HL-60/S4 (cell line): ENCODE measurements around the gene GCNT2.
"Not testable (repeated sequence)": the region's sequence is repeated elsewhere in the genome, so short reads cannot be mapped to it uniquely, and the experiment has no call there.

Experiments
- in situ Hi-C: fragments of 300-500 bp; cut with MboI; formaldehyde crosslinking; loops from 2 replicates; pipeline ENCODE4 v1.14.3; 2022; ENCODE audit warnings: low sequenced_read_pairs

The GCNT2 gene

DNA sequence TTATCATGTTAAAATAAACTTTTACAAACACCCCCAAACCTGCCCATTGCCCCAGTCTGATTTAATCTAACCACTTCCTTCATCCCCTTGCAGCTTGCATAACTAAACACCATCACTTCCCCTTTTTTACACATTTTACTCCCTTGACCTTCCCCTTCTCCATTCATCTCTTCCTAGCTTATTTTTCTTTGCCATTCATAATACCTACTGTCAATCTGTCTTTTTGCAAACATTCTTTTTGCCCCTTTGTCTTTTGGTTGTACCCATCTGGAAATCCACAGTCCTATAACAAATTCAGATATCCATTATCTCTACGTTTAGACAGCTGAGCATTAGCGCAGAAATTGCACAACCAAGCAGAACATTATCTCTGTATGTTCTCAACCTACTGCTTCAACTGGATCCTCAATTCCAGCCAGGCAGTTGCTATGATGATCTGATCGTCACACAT, 122.1 kb downstream of the GCNT2 start:
- in situ Hi-C loops: no loop called here

DNA sequence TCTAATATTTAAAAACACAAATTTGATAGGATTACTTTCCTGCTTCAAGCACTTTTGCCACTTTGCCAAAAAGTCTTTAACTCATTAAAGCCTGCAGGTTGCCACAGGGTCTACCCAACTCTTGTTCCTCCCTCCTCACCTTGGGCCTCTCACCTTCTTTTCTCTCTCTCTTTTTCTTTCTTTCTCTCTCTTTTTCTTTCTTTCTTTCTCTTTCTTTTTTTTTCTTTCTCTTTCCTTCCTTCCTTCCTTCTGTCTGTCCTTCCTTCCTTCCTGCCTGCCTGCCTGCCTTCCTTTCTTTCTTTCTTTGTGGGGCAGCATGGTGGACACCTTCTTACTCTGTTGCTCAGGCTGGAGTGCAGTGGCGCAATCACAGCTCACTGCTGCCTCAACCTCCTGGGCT, 123.1 kb downstream of the GCNT2 start:
- in situ Hi-C loops: no loop called here

DNA sequence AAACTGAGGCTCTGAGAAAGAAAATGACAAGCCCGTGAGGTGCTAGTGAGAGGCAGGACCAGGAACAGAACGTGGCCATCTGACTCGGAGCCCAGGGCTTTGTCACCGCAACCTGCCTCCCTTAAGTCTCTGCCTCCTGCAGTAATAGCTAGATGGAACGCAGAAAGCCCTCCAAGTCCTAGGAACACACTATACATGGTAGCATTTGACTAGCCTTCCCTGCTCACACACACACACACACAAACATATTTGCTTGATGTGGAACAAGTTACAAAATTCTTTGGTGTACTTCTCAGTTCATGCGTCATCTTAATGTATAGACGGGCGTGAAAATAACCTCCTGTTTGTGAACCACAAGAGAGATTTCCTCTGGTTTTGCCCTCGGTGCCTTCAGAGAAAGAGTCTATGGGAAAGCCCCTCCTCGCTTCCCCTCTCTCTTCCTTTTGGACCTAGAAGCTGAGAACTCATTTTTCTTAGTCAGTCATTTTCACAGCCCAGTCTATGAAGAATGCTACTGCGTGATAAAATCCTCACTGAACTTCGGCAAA, 134.4 kb downstream of the GCNT2 start:
- in situ Hi-C loops: no loop called here

DNA sequence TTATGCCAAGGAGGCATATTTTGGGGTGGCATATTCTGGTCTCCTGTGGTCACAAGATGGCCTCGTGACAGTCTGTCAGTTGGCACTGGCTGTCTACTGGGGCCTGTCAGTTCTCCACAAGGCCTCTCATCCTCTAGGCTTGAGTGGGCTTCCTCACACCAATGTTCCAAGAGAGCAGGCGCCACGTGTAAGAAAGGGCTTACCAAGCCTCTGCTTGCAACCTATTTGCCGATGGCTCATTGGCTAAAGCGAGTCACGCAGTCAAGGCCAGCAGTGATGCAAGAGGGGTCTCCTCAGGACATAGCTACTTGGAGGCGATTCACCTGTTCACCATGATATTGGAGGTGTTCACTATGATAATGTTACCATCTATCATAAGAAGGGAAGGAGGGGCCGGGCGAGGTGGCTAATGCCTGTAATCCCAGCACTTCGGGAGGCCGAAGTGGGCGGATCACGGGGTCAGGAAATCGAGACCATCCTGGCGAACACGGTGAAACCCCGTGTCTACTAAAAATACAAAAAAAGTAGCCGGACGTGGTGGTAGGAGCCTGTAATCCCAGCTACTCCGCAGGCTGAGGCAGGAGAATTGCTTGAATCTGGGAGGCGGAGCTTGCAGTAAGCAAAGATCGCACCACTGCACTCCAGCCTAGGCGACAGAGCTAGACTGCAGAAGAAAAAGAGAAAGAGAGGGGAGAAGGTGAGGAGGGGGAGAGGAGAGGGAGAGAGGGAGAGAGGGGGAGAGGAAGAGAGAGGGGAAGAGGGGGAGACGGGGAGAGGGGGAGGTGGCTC, 138.0 kb downstream of the GCNT2 start:
- in situ Hi-C loops: no loop called here

DNA sequence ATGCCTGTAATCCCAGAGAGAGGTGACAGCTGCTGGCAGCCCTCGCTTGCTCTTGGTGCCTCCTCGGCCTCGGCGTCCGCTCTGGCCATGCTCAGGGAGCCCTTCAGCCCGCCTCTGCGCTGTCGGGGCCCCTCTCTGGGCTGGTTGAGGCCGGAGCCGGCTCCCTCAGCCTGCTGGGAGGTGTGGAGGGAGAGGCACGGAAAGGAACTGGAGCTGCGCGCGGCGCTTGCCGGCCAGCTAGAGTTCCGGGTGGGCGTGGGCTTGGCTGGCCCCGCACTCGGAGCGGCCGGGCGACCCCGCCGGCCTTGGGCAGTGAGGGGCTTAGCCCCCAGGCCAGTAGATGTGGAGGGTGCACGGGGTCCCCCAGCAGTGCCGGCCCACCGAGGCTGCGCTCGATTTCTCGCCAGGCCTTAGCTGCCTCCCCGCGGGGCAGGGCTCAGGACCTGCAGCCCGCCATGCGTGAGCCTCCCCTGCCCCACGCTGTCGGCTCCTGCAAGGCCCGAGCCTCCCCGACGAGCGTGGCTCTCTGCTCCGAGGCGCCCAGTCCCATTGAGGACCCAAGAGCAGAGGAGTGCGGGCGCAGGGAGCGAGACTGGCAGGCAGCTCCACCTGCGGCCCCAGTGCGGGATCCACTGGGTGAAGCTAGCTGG, 138.7 kb downstream of the GCNT2 start:
- in situ Hi-C loops: no loop called here

DNA sequence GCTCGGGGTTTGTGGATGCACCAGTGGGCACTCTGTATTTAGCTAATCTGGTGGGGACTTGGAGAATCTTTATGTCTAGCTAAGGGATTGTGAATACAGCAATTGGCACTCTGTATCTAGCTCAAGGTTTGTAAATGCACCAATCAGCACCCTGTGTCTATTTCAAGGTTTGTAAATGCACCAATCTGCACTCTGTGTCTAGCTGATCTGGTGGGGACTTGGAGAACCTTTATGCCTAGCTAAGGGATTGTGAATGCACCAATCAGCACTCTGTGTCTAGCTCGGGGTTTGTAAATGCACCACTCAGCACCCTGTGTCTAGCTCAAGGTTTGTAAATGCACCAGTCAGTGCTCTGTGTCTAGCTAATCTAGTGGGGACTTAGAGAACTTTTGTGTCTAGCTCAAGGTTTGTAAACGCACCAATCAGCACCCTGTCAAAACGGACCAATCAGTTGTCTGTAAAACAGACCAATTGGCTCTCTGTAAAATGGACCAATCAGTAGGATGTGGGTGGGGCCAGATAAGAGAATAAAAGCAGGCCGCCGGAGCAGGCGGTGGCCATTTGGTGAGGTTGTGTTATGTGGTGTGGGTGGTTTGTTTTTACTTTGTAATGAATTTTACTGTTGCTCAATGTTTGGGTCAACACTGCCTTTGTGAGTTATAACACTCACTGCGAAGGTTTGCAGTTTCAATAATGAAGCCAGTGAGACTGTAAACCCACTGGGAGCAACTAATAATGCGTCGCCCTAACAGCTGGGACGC, 139.5 kb downstream of the GCNT2 start:
- in situ Hi-C loops: not testable (repeated sequence)

DNA sequence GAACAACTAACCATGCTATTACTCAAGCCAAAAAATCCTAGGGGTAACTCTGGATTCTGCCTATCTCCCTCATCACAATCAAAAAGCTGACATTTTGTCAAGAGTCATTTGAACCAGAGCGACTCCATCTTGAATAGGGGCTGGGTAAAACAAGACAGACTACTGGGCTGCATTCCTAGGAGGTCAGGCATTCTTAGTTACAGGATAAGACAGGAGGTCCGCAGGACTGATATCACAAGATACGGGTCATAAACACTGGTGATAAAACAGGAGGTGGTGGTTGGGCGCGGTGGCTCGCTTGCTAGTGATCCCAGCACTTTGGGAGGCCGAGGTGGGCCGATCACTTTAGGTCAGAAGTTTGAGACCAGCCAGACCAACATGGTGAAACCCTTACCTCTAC, 141.1 kb downstream of the GCNT2 start:
- in situ Hi-C loops: no loop called here

DNA sequence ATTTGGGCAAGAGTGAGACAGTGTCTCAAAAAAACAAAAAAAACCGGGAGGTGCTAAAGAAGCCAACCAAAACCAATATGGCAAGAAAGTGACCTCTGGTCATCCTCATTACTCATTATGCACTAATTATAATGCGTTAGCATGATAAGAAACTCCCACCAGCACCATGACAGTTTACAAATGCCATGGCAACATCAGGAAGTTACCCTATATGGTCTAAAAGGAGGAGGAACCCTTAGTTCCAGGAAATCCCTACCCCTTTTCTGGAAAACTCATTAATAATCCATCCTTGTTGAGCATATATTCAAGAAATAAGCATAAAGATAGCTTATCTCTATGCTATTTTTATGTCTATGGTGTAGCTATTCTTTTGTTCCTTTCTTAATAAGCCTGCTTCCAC, 141.6 kb downstream of the GCNT2 start:
- in situ Hi-C loops: no loop called here

DNA sequence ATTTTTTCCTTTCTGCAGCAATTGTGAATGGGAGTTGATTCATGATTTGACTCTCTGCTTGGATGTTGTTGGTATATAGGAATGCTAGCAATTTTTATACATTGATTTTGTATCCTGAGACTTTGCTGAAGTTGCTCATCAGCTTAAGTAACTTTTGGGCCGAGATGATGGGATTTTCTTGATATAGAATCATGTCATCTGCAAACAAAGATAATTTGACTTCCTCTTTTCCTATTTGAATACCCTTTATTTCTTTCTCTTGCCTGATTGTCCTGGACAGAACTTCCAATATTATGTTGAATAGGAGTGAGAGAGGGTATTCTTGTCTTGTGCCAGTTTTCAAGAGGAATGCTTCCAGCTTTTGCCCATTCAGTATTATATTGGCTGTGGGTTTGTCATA, 144.4 kb downstream of the GCNT2 start:
- in situ Hi-C loops: not testable (repeated sequence)

DNA sequence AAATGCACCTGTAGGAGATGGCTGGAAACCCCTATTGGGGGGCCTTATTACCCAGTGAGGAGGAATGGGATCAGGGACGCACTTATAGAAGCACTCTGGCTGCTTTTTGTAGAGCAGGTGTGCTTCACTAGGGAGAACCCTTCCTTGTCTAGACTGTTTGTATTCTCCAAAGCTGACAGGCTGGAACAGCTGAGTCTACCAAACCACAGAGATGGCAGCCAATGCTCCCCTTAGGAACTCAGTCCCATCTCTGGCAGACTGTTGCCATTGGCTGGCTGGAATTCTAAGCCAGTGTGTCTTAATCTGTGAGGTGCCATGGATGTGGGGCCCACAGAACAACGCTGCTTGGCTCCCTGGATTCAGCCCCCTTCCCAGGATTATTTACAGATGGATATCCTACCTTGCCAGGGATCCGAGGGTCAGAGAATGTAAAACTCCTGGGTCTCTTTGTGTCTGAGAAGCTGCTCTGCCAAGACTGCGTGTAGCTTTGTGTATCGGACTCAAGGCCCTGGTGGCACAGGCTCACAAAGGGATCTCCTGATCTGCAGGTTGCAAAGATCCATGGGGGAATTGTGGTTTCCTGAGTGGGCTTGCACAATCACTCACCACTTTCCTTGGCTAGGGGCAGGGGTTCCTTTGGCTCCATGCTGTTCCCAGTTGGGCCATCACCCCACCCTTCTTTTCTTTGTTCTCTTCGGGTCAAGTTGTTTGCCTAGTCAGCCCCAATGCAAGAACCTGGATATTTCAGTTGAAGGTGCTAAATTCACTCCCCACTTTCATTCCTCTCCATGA, 147.2 kb downstream of the GCNT2 start:
- in situ Hi-C loops: no loop called here

DNA sequence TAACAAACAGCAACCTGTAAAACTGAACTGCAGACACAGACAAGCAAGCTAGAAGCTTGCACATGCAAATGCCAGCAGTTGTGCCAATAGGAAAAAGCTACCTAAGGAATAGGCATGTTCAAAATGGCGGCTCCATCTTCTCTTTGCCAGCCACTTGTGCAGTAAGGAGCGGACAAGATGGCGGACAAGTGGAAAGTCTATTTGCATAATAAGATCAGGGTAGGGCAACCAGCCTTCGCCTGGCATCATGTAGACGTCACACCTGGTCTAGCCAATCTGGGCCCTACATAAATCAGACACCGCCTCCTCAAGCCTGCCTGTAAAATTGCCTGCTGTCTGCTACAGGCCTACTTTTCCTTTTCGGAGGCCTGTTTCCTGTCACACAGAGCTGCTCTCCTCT, 155.3 kb downstream of the GCNT2 start:
- in situ Hi-C loops: no loop called here

DNA sequence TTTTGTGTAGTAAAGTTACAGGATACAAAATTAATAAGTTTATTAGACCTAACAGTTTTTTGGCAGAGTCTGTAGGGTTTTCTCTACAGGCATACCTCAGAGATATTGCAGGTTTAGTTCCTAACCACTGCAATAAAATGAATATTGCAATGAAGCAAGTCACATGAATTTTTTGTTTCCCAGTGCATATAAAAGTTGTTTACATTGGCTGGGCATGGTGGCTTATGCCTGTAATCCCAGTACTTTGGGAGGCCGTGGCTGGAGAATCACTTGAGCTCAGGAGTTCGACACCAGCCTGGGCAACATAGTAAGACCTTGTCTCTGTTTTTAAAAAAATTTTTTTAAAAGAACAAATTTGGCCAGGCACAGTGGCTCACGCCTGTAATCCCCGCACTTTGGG, 157.3 kb downstream of the GCNT2 start:
- in situ Hi-C loops: no loop called here
